Measurements from ENCODE around the gene HSPB7.

The HSPB7 gene

DNA sequence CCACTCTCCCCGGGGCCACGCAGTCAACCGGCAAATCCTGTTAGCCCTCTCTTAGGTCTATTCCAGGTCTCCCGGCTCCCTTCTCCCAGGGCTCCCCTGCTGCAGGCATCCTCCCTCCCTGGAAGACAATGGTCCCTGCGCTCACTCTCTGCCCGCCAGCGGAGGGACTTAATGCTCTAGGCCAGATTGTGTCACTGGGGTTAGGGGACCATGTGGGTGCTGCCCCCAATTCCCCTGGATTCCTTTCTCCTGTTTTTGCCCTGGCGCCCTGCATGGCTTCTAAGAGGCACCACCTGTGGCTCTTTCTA lies 47.4 kb upstream of the HSPB7 start:
- H3K4me2 ChIP-seq (ENCODE audit: low read depth, low read length, poor library complexity, severe bottlenecking) = no peak overlapping the region
- H3K9me3 ChIP-seq (ENCODE audit: insufficient read depth, low read depth, low read length) = no peaks in the 10 kb centered on the region
- H3K9ac ChIP-seq (ENCODE audit: low read depth, low read length, poor library complexity, severe bottlenecking) = no peak overlapping the region

DNA sequence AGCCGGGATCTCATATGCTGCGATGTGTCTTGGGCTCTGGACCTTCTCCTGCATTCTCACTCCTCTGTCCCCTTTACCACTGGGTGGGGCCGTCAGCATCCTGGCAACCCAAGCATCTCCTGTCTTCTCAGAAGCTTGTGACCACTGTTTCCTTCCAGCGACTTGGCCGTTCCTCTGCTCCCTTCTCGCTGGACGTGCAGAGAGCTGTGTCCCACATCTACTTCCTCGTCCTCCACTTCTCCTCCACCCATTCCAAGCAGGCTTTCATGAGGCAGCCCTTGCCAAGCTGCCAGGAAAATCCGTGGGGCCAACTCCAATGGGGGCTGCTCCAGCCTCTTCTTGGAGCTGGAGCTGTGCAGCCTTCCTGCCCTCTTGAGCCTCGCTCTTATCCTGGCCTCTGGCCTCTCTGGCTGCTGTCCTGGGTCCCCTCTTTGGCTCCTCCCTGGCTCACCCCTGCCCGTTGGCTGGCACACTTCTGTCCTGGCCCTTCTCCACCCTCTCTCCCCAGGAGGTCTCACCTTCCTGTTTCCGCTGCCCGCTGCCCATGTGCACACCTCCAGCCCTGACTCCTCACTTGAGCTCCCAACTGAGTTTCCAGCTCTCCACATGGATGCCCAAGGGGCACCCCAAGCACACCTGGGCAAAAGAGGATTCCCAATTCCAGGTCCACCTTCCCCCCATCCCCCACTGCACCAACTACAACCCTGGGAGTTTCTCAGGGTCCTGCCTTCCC lies 46.9 kb upstream of the HSPB7 start:
- Histone ChIP-seq H3K9me2 (replicated peaks; ENCODE audit: low read depth, low read length) (no peaks in the 10 kb centered on the region), H3K36me3 (ENCODE audit: insufficient read depth, low read length) (no peaks in the 10 kb centered on the region), H3K27me3 (ENCODE audit: insufficient read depth, low read length, poor library complexity, severe bottlenecking) (no peaks in the 10 kb centered on the region), H3K4me1 (ENCODE audit: insufficient read depth, low read length, poor library complexity, severe bottlenecking) (no peaks in the 10 kb centered on the region), H3K9ac (ENCODE audit: low read depth, low read length, poor library complexity, severe bottlenecking) (no peak overlapping the region), H3K9me3 (ENCODE audit: insufficient read depth, low read depth, low read length) (no peaks in the 10 kb centered on the region), H4K20me1 (ENCODE audit: insufficient read depth, low read length, poor library complexity, severe bottlenecking) (no peaks in the 10 kb centered on the region), H2AFZ (ENCODE audit: low read length) (no peak overlapping the region), H3K4me3 (ENCODE audit: low read length, poor library complexity, severe bottlenecking) (no peak overlapping the region), H3F3A (ENCODE audit: low read depth) (no peaks in the 10 kb centered on the region), H3K79me2 (ENCODE audit: insufficient read depth, low read length) (no peaks in the 10 kb centered on the region), H3K4me2 (ENCODE audit: low read depth, low read length, poor library complexity, severe bottlenecking) (no peak overlapping the region)
- TF ChIP-seq, protein P1, sequence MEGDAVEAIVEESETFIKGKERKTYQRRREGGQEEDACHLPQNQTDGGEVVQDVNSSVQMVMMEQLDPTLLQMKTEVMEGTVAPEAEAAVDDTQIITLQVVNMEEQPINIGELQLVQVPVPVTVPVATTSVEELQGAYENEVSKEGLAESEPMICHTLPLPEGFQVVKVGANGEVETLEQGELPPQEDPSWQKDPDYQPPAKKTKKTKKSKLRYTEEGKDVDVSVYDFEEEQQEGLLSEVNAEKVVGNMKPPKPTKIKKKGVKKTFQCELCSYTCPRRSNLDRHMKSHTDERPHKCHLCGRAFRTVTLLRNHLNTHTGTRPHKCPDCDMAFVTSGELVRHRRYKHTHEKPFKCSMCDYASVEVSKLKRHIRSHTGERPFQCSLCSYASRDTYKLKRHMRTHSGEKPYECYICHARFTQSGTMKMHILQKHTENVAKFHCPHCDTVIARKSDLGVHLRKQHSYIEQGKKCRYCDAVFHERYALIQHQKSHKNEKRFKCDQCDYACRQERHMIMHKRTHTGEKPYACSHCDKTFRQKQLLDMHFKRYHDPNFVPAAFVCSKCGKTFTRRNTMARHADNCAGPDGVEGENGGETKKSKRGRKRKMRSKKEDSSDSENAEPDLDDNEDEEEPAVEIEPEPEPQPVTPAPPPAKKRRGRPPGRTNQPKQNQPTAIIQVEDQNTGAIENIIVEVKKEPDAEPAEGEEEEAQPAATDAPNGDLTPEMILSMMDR (conservative IDR thresholded peaks at IDR 0.05; ENCODE audit: low read length) = no peak
- no peak for TF ChIP-seq EZH2phosphoT487 (IDR thresholded peaks at IDR 0.05; ENCODE audit: borderline replicate concordance)

More for the DNA sequence above, 47.4 kb upstream of the HSPB7 start:
- TF ChIP-seq, protein P1 (conservative IDR thresholded peaks at IDR 0.05; ENCODE audit: low read length) = no peak
- no peak for TF ChIP-seq EZH2phosphoT487 (IDR thresholded peaks at IDR 0.05; ENCODE audit: borderline replicate concordance)
- Histone ChIP-seq H3K9me2 (replicated peaks; ENCODE audit: low read depth, low read length) (no peaks in the 10 kb centered on the region), H3F3A (ENCODE audit: low read depth) (no peaks in the 10 kb centered on the region), H3K4me1 (ENCODE audit: insufficient read depth, low read length, poor library complexity, severe bottlenecking) (peaks cover 3% of the 10 kb centered on the region), H3K27me3 (ENCODE audit: insufficient read depth, low read length, poor library complexity, severe bottlenecking) (no peaks in the 10 kb centered on the region), H3K79me2 (ENCODE audit: insufficient read depth, low read length) (no peaks in the 10 kb centered on the region), H2AFZ (ENCODE audit: low read length) (no peak overlapping the region), H4K20me1 (ENCODE audit: insufficient read depth, low read length, poor library complexity, severe bottlenecking) (no peaks in the 10 kb centered on the region), H3K36me3 (ENCODE audit: insufficient read depth, low read length) (no peaks in the 10 kb centered on the region), H3K4me3 (ENCODE audit: low read length, poor library complexity, severe bottlenecking) (no peak overlapping the region)

DNA sequence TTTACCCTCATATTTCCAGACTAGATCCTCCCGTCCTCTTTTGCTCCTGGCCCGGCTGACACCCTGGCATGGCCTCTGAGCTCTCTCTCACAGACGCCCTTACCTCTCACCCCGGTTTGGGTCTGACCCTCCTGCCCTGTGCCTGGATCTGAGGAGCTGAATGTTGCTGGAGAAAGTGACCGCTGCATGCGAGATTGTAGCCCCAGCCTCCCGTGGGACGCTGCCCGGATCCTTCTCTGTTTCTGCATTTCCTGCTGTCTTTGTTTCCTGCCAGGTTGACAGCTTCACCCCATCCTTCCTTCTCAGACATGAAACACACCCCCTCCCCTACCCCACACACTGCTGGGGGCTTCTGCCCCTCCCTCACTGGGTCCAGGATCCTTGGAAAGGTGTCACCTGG lies 46.1 kb upstream of the HSPB7 start:
- no peak overlapping the region for H3K9ac ChIP-seq (ENCODE audit: low read depth, low read length, poor library complexity, severe bottlenecking)

More for the DNA sequence above, 46.1 kb upstream of the HSPB7 start:
- Histone ChIP-seq H4K20me1 (ENCODE audit: insufficient read depth, low read length, poor library complexity, severe bottlenecking) (no peaks in the 10 kb centered on the region), H3K9me3 (ENCODE audit: insufficient read depth, low read depth, low read length) (no peaks in the 10 kb centered on the region), H3K4me1 (ENCODE audit: insufficient read depth, low read length, poor library complexity, severe bottlenecking) (no peaks in the 10 kb centered on the region), H3K27me3 (ENCODE audit: insufficient read depth, low read length, poor library complexity, severe bottlenecking) (no peaks in the 10 kb centered on the region), H3K36me3 (ENCODE audit: insufficient read depth, low read length) (no peaks in the 10 kb centered on the region), H3F3A (ENCODE audit: low read depth) (no peaks in the 10 kb centered on the region), H3K4me3 (ENCODE audit: low read length, poor library complexity, severe bottlenecking) (no peak overlapping the region), H3K9me2 (replicated peaks; ENCODE audit: low read depth, low read length) (no peaks in the 10 kb centered on the region), H3K4me2 (ENCODE audit: low read depth, low read length, poor library complexity, severe bottlenecking) (no peak overlapping the region), H3K79me2 (ENCODE audit: insufficient read depth, low read length) (no peaks in the 10 kb centered on the region), H2AFZ (ENCODE audit: low read length) (no peak overlapping the region)
- TF ChIP-seq EZH2phosphoT487 (IDR thresholded peaks at IDR 0.05; ENCODE audit: borderline replicate concordance) = no peak

All from Loucy (cell line).